ENCODE measurements around the gene GOLGA6D.
"Not testable (repeated sequence)": the region's sequence is repeated elsewhere in the genome, so short reads cannot be mapped to it uniquely, and the experiment has no call there.

The GOLGA6D gene, protein sequence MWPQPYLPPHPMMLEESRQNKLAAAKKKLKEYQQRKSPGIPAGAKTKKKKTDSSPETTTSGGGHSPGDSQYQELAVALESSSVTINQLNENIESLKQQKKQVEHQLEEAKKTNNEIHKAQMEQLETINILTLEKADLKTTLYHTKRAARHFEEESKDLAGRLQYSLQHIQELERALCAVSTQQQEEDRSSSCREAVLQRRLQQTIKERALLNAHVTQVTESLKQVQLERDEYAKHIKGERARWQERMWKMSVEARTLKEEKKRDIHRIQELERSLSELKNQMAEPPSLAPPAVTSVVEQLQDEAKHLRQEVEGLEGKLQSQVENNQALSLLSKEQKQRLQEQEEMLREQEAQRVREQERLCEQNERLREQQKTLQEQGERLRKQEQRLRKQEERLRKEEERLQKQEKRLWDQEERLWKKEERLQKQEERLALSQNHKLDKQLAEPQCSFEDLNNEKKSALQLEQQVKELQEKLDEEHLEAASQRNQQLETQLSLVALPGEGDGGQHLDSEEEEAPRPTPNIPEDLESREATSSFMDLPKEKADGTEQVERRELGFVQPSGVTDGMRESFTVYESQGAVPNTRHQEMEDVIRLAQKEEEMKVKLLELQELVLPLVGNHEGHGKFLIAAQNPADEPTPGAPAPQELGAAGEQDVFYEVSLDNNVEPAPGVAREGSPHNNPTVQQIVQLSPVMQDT

DNA sequence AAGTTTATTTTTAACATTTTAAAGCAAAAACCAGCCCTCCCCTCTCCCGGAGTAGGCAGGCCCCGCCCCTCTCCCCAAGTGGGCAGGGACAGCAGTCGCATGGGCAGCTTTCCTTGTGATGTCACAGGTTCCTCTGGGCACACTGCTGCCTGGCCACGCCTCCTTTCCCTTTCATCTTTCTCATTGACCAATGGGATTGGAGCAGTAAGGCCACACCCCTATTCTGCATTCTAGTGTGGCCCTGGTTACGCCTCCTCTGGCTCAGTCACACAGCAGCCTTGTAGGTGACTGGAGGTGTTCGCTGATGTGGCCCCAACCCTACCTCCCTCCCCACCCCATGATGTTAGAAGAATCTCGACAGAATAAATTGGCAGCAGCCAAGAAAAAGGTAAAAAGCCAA is at the start of gene GOLGA6D:
Gene GOLGA6D (plus strand): TSS at position 264 of the 400 bp plus-strand sequence. CDS start 41 bp downstream, at position 305.
- CTCF ChIA-PET; H3K4me3 ChIP-seq (ENCODE audit: low read depth, low read length); POLR2A ChIA-PET; DNase-seq (ENCODE audit: low read depth, low spot score): not testable (repeated sequence)

DNA sequence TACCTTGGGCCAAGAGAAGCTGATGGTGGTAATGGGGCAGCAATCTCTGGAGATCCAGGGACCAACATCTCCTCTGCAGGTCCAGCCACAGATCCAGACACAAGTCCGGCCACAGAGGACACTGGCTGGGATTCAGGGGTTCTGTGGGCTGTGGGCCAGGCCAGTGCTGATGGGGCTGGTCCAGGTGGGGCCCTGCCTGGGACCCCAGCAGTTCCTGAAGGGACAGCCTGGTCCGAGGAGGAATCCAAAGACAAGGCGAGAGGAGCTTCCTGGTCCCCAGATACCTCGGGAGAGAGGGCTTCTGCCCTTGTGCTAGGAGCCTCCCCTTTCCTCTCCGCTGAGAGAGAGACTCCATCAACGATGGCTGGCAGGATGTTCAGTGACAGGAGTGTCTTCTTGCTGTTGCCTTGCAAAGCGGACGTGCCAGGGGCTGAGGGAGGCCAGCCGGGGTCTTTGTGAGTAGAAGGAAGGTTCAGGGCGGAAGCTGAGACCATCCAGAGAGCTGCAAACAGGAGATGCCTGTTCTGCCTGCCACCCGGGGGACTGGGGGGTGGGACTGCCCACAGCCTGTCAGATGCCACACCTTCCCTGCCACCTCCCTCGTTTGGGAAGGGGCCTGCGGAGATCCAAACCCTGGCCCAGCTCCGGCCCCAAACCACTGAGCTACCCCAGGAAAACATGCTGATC is 49.0 kb upstream of the GOLGA6D start:
- TF ChIP-seq, protein P1, sequence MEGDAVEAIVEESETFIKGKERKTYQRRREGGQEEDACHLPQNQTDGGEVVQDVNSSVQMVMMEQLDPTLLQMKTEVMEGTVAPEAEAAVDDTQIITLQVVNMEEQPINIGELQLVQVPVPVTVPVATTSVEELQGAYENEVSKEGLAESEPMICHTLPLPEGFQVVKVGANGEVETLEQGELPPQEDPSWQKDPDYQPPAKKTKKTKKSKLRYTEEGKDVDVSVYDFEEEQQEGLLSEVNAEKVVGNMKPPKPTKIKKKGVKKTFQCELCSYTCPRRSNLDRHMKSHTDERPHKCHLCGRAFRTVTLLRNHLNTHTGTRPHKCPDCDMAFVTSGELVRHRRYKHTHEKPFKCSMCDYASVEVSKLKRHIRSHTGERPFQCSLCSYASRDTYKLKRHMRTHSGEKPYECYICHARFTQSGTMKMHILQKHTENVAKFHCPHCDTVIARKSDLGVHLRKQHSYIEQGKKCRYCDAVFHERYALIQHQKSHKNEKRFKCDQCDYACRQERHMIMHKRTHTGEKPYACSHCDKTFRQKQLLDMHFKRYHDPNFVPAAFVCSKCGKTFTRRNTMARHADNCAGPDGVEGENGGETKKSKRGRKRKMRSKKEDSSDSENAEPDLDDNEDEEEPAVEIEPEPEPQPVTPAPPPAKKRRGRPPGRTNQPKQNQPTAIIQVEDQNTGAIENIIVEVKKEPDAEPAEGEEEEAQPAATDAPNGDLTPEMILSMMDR (IDR thresholded peaks at IDR 0.05; ENCODE audit: insufficient read depth, low read length, missing control alignments): no peak
- DNase-seq (ENCODE audit: low read depth, low spot score): no peak
- CTCF ChIA-PET: no interaction called here
- no peak overlapping the region for H3K4me3 ChIP-seq (ENCODE audit: low read depth, low read length)
- POLR2A ChIA-PET: no interaction called here

DNA sequence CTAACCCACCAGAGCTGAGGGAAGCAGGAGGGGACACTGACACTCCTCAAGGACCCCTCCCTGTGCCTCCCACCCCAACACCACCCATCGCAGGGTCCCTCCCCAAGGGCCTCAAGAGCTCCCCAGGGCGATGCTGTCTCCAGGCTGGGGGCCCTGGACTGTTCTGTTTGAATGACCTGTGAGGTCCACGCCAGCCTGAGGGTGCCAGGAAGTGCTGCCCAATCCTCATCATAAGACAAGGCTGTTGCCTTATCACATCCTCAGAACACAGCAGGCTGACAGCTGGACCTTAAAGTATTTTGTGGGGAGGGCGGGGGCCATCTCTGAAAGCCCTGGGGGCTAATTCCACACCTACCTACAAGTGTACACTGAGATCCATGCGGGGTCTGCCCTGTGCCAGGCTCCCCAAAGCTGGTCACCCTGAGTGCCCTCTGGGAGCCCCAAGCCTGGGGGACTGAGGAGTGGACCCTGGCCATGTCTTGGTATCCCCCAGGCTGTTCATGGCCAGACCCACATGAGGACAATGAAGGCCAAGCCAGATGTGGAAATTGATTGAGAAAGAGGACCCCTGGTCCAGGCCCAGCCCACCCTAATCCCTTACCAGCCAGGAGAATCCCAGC is 48.3 kb upstream of the GOLGA6D start:
- DNase-seq (ENCODE audit: low read depth, low spot score): no peak
- H3K4me3 ChIP-seq (ENCODE audit: low read depth, low read length): no peak overlapping the region
- ChIA-PET POLR2A (no interaction called here), CTCF (no interaction called here)
- TF ChIP-seq, protein P1 (IDR thresholded peaks at IDR 0.05; ENCODE audit: insufficient read depth, low read length, missing control alignments): no peak

DNA sequence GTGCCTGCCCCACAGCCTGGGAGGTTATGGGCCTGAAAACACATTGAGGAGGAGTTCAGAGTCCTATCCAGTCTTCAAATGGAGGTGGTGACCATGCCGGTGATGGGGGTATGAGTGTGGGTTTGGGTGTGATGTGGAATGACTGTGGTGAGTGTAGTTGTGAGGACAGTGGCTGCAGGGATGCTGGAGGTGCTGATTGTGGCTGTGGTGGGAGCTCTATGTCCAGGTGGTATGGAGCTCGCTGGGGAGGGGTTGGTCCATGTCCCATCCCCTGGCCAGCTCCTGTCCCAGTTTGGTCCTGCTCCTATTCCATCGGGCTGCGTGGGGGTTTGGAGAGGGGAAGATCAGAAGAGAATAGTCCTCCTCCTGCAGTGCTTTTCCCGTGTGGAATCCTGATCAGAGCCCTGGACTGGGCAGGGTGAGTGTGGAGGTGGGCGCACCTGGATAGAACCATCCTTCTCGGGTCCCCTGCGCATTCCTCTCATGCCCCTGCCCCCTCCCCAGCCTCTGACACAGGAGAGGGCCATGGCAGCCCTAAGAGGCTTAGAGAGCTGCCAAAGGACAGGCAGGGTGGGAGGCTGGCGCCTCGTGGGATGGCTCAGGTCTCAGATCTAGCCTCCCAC is 47.5 kb upstream of the GOLGA6D start:
- no peak overlapping the region for H3K4me3 ChIP-seq (ENCODE audit: low read depth, low read length)
- ChIA-PET CTCF (interaction anchor here (0.8 kb wide), 1 partner anchor 235 kb away, joined by 4 read pairs; no protein-coding TSS in a partner anchor), POLR2A (interaction anchor here (0.6 kb wide), 1 partner anchor 26 kb away, joined by 3 read pairs; no protein-coding TSS in a partner anchor)
- TF ChIP-seq, protein P1 (IDR thresholded peaks at IDR 0.05; ENCODE audit: insufficient read depth, low read length, missing control alignments): no peak
- DNase-seq (ENCODE audit: low read depth, low spot score): no peak

DNA sequence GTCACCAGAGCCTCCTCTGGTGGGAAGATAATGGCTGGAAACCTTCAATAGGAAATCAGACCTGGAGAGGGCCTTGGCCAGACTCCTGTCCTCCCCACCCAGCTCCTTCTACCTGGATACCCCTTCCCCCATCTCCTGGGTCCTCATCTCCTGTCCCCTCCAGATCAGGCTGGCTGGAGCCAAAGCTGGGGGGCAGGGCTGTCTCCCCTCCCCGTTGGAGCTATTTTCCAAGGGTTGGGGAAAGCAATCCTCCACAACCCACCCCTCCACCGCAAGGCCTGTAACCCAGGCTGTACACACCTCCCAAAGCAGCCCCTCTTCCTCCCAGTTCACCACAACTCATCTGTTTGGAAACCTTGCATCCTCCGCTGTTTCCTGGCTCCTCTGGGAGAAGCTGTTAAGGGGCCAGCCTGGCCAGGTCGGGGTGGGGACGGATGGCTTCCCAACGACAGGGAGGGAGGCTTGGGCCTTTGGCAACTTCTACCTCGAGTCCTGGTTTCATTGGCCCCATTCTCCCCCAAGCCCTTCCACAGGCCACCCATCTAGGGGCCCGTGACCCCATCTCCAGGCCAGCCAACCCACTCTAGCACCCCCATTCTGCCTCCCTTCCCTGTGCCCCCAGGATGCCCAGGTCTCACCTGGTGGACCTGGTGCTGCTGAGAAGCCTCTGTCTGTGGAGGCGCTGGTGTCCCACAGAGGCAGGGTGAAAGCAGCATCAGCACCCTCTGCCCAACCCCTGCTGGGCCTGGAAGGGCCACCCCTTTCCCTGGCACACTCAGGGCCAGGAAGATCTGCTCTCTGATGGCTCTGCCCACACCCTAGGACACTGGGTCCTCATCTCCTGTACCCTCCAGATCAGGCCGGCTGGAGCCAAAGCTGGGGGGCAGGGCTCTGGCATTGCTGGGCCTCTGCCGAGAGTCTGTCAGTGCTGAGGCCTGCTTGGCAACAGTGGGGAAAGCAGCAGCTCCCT is 46.6 kb upstream of the GOLGA6D start:
- TF ChIP-seq, protein P1 (IDR thresholded peaks at IDR 0.05; ENCODE audit: insufficient read depth, low read length, missing control alignments): no peak
- POLR2A ChIA-PET: interaction anchor here (0.6 kb wide), 1 partner anchor 26 kb away, joined by 3 read pairs; no protein-coding TSS in a partner anchor
- no peak overlapping the region for H3K4me3 ChIP-seq (ENCODE audit: low read depth, low read length)
- CTCF ChIA-PET: interaction anchor here (0.8 kb wide), 1 partner anchor 236 kb away, joined by 4 read pairs; no protein-coding TSS in a partner anchor
- DNase-seq (ENCODE audit: low read depth, low spot score): no peak

Data from AG04449 (cell line).